G401 (cell line): Measurements from ENCODE around the gene PPP6R3. TPM values are rescaled to one million over a fixed set of nuclear protein-coding genes. Genes with fewer than 3 reads are reported as not detected.

Experiments
- DNase-seq: peaks from one replicate; pipeline ENCODE4 v3.0.0-alpha.2; 2015; ENCODE audit warnings: low spot score
- in situ Hi-C: cut with HindIII; loops from 2 replicates; pipeline ENCODE4 v1.10.0; 2016; ENCODE audit warnings: low sequenced_read_pairs, mixed read lengths
- total RNA-seq: library from RNA; depleted of rRNA; stranded (reverse); fragments of >200 nt; shearing (Covaris generic); gene quantifications from 2 replicates; pipeline ENCODE4 v1.2.3, GENCODE V29; 2014

The PPP6R3 gene
- total RNA-seq, 1 experiment from 2014 or later: 157 TPM

DNA sequence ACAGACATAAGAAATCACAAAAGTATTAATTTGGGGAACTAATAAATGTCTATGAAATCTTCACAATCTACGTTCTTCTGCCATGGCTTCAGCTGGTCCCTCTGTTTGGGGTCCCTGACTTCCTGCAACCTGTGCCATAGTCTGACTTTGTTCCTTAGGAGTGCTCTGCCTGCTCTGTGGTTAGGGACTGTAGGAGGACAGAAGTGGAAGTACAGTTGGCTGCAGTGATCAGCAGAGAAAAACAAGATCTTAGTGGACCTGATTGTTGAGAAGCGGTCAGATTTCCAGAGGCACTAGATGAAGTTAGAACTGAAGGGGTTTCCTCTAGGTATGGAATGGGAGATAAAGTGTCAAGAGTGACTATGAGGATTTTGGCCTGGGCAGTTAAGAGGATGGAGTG lies 80.6 kb downstream of the PPP6R3 start:
- DNase-seq: no peak
- in situ Hi-C loops: no loop called here

DNA sequence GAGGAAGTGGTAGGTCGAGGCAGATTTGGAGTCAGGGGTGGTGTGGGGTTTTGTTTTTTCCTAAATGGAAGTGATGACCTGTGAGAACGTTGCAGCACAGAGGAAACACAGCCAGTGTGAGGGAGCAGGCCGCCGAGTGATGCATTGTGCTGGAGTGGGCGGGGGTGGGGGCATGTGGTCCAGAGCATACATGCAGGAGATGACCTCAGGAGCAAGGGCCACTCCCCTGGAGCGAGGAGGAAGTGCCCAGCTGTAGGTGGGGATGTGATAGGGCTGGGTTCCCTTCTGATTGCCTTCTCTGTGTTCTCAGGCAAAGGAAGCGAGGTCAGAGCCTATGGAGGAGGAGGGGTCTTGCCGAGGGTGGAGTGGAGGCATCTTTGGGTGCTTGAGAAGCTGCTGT lies 81.4 kb downstream of the PPP6R3 start:
- in situ Hi-C loops: no loop called here

DNA sequence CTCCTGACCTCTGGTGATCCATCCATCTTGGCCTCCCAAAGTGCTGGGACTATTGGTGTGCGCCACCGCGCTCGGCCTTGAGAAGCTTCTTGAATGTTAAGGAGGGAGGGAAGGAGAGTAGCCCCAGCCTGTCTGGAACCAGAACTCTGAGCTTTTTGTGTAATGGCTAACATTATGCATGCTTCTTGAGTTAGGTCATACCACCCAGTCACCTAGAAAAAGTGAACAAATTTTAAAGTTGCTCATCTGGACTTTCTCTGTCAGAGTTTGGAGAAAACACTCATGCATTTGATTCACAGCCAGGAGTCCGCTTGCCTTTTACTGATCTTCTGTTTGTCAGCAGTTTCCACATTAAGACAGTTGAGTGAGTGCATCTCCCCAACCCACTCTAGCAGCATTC lies 82.1 kb downstream of the PPP6R3 start:
- no peak for DNase-seq
- in situ Hi-C loops: no loop called here

More for the DNA sequence above, 81.4 kb downstream of the PPP6R3 start:
- no peak for DNase-seq

DNA sequence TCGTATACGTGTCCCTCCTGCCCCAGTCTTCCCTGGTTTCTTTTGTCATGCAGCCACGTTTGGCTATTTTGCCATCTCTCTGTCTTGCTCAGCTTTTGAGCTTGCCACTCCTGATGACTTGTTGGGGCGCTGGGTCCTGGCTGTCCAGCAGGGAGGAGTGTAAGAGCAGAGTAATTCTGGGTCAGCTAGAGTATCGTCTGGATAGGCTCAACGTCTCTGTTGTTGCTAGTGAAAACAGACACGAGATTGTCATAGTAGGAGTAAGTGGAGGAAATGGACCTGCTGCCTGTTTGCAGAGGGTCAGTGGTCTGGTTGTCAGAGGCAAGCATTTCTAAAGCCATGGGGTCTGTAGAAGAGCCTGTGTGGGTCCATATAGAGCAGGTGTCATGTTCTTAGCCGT lies 83.0 kb downstream of the PPP6R3 start:
- in situ Hi-C loops: no loop called here
- no peak for DNase-seq

DNA sequence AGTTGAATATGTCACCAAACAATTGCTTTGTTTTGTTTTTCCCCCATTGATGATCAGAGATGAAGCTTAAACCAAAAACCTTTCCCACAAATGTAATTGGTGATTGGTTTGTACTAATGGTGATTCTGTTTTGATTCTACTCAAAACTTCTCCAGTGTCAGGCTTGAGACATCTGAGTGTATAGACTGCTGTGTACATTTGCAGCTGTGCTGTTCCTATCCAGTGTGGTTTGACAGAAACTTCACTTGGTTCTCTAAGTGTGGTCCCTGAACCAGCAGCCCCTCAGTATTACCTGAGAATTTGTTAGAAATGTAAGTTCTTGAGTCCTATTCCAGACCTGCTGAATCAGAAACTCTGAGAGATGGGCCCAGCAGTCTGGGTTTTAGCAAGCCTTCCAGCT lies 84.8 kb downstream of the PPP6R3 start:
- in situ Hi-C loops: no loop called here
- DNase-seq: no peak

DNA sequence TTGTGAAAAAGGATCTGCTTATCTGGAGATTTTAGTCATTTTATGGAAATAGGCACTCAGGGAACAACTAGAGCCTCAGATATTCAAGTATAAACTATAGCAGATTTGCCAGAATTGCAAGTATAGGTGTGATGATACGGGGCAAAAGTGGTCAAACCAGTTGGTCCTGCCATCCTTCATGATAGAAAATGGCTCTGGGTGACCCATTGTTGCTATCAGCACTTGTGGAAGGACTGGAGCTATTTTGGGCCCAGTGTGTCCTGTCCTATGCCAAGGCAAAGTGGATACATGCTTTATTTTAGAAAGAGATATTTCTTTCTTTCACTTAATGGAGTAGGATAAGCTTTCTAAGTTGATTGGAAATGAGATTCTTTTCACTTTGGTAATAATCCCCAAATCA lies 85.2 kb downstream of the PPP6R3 start:
- no peak for DNase-seq
- in situ Hi-C loops: no loop called here

DNA sequence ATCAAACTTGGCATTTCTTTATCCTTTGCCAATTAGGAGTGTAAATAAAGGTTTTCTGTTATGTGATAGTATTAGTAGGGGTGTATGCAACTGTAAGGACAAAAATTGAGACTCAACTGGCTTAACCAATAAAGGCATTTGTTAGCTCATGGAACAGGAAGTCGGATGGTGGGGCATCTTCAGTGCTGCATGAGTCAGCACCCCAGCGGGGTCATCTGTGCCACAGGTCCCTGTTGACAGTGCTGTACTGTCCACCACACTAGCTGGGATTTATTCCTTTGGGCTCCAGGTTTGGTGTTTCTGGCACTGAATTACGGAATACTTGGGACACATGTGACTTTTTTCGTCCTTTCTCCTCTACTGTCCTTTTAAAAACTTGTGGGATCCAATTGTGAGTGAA lies 86.0 kb downstream of the PPP6R3 start:
- in situ Hi-C loops: no loop called here
- DNase-seq: no peak

DNA sequence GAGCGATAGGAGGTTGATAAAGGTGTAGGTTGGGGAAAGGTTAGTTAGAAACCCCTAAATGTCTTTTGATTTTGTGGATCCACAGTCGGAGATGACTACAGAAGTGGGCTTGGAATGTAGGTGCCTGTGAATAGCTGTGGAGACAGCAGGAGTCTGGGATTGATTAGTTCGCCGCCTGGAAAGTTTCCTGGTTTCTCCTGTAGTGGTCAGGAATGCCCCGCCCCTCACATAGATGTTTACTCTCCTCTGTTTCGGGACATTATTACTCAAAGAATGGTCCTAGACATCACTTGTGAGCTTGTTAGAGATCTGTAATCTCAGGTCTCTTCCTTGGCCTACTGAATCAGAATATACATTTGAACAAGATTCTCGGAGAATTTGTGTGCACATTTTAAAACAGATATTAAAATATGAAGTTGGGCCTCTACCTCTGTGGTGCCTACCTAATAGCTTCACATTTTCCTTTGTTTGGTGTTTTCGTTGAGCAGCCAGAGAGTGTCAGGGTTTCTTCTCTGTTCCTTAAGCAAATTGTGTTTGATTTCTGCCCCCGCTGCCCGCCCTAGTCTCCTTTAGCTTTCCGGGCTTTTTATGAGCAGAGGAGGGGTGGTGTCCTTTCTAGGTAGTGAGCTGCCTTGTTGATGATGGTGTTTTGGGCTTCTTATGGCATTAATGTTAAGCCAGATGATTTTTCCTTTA lies 89.4 kb downstream of the PPP6R3 start:
- in situ Hi-C loops: no loop called here
- no peak for DNase-seq

DNA sequence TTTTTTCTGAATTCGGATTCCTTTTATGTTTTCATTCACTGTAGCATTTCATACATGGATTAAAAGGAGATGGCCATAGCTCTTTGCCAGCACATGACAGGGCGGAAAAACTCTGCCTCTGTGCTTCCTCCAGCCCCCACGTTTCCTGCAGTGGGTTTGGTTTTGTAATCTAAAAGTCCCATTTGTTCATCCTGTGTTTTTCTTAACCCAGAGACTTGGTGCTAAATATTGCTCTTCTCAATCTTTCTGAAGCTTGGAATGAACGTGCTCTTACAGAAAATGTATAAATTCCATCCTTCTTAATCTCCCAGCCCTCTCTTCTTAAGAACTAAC lies 89.9 kb downstream of the PPP6R3 start:
- in situ Hi-C loops: no loop called here
- DNase-seq: no peak

DNA sequence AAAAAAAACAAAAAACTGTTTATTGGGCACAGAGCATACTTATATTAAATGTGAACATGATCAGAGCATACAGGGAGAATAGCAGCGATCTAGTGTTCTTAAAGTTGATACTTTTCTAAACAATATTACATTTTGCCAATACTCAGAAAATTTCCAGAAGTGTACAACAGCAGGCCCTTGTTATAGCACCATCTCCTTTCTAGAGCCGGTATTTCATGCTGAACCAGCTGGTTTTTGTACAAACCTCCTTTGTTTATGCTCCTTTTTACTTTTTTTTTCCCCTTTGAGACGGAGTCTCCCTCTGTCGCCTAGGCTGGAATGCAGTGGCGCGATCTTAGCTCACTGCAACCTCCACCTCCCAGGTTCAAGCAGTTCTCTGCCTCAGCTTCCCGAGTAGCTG lies 90.7 kb downstream of the PPP6R3 start:
- in situ Hi-C loops: no loop called here
- DNase-seq: no peak

DNA sequence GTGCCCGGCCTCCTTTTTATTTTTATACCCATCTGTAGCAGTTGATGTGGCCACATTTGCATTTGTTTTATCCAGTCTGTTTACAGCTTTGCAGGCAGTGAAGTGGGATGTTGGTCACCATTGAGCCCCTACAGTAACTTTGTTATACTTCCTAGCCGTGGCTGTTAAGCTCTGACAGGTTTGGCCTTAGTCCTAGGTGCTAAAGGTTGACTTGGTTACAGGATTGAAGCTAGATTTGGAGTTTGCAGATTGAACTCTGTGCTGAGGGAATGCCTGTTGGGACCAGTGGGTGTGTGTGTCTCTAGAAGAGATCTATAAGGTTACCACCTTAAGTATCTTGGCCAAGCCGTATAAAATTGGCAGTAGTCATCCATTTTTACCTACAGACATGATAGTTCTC lies 91.2 kb downstream of the PPP6R3 start:
- in situ Hi-C loops: no loop called here
- DNase-seq: no peak

DNA sequence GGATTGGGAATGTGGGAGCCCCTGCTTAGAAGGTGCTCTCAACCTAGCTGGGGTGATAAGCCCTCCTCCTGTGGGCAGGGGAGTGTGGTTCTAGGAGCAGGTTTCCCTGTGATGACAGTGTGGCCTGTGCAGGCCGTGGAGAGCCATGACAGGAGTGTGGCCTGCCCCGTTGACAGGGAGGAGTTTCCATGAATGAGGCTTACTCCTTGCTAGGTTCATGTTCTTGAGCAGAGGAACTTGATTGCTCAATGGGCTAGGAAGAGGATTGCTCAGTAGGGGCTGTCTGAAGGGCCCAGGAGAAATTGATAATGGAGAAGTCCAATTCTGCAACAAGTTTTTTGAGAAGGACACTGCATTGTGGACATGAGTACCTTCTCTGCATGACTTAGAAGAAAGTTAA lies 92.0 kb downstream of the PPP6R3 start:
- in situ Hi-C loops: no loop called here
- DNase-seq: no peak

DNA sequence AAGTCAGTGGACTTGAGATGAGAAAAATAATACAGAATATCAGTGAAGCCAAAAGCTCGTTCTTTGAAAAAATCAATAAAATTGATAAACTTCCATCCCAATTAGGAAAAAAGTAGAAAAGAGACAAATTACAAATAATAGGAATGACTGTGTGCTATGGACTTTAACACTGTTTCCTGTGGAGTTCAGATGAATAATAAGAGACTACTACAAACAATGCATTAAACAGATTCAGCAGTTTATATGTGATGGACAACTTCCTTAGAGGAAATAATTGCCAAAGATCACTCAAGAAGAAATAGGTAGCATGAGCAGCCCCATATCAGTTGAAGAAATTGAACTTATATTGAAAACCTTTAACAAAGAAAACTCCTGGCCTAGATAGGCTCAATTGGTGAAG lies 99.7 kb downstream of the PPP6R3 start:
- in situ Hi-C loops: no loop called here
- DNase-seq: no peak

DNA sequence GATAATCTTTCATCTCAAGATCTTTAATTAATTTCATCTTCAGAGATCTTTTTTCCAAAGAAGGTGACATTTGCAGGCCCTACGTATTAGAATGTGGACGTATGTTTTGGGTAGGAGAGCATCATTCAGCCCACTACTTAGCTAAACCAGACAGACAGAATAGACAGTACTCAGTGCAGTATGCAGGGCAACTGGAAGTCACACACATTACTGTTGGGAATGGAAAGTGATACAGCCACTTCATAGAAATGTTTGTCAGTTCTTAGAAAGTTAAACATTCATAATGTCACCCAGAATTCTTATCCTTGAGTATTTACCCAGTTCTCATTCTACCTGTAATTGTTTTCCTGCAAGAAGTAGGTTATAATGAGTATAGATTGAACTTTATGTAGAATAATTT lies 102.9 kb downstream of the PPP6R3 start:
- no peak for DNase-seq
- in situ Hi-C loops: no loop called here

DNA sequence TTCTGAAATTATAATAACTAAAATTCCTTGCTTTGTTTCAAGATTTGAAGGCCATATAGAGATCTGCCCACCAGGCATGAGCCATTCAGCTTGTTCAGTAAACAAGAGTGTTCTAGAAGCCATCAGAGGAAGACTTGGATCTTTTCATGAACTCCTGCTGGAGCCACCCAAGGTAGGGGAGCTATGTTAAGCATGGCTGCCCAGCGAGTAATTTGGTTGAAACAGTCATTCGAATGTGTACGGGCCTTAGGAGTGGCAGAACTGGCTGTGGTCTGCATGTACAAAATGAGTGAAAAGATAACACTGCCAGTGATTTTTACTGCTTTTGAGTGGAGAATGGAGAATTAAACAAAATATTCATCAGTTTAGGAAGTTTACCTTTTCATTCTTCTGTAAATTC lies 103.7 kb downstream of the PPP6R3 start:
- no peak for DNase-seq
- in situ Hi-C loops: no loop called here

DNA sequence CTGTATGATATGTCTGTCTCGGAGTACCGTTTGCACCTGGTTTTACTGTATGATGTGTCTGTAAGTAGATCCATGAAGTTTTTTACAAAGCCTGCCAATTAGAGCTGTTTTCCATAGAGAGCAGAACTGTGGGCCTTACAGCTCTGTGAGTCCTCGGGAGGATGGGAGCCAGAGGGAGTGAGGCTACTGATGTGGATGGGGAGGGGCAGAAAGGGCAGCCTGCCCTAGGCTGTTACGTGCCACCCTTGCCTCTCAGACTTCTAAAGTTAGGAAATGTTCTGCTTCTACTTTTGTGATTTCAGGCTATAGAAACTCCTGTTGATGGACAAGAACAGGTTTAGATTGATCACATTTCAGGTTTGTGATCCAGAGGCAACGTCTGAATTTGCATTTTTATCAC lies 105.2 kb downstream of the PPP6R3 start:
- in situ Hi-C loops: no loop called here

DNA sequence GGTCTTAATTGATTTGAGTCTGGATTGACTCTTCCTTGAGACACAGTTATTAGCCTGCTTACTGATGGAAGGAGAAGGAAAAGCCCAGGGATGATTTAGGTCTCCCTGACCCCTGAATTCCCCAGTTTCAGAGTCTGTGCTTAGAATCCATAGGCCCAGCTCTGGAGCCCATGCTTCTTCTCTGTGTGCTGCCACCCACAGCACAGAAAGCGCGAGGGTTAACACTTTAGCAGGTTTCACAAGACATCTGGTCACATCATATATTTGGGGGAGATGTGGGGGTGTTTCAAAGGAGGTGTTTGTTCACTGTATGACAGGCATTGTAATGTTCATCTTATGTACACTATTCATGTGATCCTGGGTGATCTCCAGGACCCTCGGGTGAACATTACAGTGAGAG lies 107.0 kb downstream of the PPP6R3 start:
- DNase-seq: no peak
- in situ Hi-C loops: no loop called here

More for the DNA sequence above, 105.2 kb downstream of the PPP6R3 start:
- no peak for DNase-seq

DNA sequence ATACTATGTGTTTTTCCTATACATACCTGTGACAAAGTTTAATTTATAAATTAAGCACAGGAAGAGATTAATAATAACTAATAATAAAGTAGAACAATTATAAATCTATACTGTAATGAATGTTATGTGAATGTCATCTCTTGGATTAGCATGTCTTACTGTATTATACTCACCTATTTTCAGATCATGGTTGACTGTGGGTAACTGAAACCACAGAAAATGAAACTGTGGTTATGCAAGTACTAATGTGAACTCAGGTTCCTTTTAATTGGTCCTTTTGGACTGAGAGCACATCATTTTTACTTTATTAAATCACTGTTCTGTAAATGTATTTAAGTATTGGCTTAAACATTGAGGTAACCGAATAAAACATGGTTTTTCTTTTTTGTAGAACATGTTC lies 108.8 kb downstream of the PPP6R3 start:
- DNase-seq: no peak
- in situ Hi-C loops: no loop called here

DNA sequence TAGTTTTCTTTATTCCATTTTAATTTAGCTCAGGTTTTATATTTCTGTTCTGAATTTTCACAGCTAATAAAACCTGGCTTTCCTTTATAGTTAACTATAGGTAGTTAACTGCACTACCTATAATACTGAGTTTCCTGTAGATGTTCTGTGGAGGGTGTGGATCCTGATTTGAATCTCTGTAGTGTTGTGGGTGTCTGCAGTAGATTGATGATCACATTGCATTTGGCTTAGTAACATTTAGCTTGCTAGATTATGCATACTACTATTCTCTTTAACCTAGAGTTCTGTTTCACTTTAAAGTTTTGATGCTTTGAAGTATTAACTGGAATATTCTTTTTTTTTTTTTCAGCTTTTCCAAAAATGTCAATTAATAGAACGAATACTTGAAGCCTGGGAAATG lies 110.1 kb downstream of the PPP6R3 start:
- in situ Hi-C loops: no loop called here
- DNase-seq: no peak

DNA sequence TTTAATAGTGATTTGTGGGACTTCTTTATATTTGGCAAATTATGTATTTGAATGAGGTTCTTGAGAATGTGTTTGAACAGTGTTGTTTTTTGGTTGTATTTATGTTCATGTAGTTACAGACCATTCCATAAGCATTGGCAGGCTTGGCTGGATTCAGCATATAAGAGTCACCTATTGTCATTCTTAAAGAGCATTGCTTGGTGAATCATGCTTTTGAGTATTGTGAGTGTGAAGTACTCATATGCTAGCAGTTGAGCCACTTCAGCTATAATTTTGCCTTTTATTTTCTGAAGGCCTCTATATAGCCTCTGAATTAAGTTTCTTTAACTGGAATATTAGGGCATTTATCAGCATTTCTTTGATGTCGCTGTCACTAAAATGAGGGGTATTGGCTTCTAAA lies 113.8 kb downstream of the PPP6R3 start:
- in situ Hi-C loops: no loop called here
- no peak for DNase-seq

DNA sequence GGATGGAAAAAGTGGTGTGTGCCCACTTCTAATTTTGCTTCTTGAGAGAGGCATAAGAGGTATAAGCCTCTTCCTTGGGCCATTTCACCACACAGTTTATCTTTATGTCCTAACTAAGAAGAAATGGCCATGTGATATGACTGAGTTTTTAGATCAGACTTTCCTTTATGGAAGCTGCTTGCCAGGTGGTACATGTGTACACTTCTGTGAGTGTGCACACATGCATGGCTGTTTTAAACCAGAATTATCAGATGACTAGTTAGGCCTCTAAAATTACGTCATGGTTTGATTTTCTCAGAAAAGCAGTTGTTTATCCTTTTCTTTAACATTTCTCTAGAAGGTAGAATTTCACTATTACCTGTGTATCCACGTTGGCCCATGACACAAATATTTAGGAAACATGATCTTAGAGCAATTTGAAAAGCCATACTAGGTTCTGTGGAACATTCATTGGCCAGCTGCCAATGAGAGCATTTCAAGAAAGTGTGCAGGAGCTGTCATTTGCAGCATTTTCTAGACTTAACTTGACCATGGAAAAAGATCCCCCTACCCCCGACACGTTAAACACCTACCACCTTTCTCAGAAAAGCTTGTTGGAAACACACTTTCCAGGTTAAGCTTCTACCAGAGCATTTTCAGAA lies 114.6 kb downstream of the PPP6R3 start:
- in situ Hi-C loops: no loop called here

More for the DNA sequence above, 114.6 kb downstream of the PPP6R3 start:
- DNase-seq: no peak
